ENCODE measurements around the gene TMPRSS11D.

TMPRSS11D gene

GRCh38 chr4:67883902-67884301, at the start of gene TMPRSS11D:
TMPRSS11D (minus strand) TSS chr4:67884002; CDS start chr4:67883933, 69 bp downstream.
- no peak for DNase-seq (ENCODE audit: low read depth)

GRCh38 chr4:67933038-67933437, 49.2 kb upstream of the TMPRSS11D start:
- no peak for DNase-seq (ENCODE audit: low read depth)

- DNase-seq (ENCODE audit: low read depth), result no peak
These were observed 47.5 kb upstream of the TMPRSS11D start for GRCh38 chr4:67931256-67931655.

- DNase-seq (ENCODE audit: low read depth), result no peak
These were observed 45.6 kb upstream of the TMPRSS11D start for GRCh38 chr4:67929426-67929825.

- DNase-seq (ENCODE audit: low read depth), result no peak
These were observed 44.7 kb upstream of the TMPRSS11D start for GRCh38 chr4:67928546-67928945.

GRCh38 chr4:67927251-67927650, 43.4 kb upstream of the TMPRSS11D start:
- no peak for DNase-seq (ENCODE audit: low read depth)

- DNase-seq (ENCODE audit: low read depth), result no peak
These were observed 42.7 kb upstream of the TMPRSS11D start for GRCh38 chr4:67926485-67926884.

- DNase-seq (ENCODE audit: low read depth), result no peak
These were observed 38.9 kb upstream of the TMPRSS11D start for GRCh38 chr4:67922697-67923096.

- no peak for DNase-seq (ENCODE audit: low read depth)
These were observed 34.6 kb upstream of the TMPRSS11D start for GRCh38 chr4:67918428-67918827.

- DNase-seq (ENCODE audit: low read depth), result no peak
These were observed 31.7 kb upstream of the TMPRSS11D start for GRCh38 chr4:67915400-67915966.

GRCh38 chr4:67912080-67912479, 28.3 kb upstream of the TMPRSS11D start:
- DNase-seq (ENCODE audit: low read depth), result no peak

- no peak for DNase-seq (ENCODE audit: low read depth)
These were observed 27.8 kb upstream of the TMPRSS11D start for GRCh38 chr4:67911638-67912037.

- no peak for DNase-seq (ENCODE audit: low read depth)
These were observed 27.3 kb upstream of the TMPRSS11D start for GRCh38 chr4:67911141-67911540.

GRCh38 chr4:67910585-67910905, 26.7 kb upstream of the TMPRSS11D start:
- DNase-seq (ENCODE audit: low read depth), result no peak

GRCh38 chr4:67909905-67910584, 26.2 kb upstream of the TMPRSS11D start:
- no peak for DNase-seq (ENCODE audit: low read depth)

GRCh38 chr4:67907650-67908049, 23.8 kb upstream of the TMPRSS11D start:
- no peak for DNase-seq (ENCODE audit: low read depth)

GRCh38 chr4:67899096-67899495, 15.3 kb upstream of the TMPRSS11D start:
- DNase-seq (ENCODE audit: low read depth), result no peak

GRCh38 chr4:67897686-67898085, 13.9 kb upstream of the TMPRSS11D start:
- no peak for DNase-seq (ENCODE audit: low read depth)

- no peak for DNase-seq (ENCODE audit: low read depth)
These were observed 12.7 kb upstream of the TMPRSS11D start for GRCh38 chr4:67896421-67897065.

- no peak for DNase-seq (ENCODE audit: low read depth)
These were observed 10.9 kb upstream of the TMPRSS11D start for GRCh38 chr4:67894659-67895058.

GRCh38 chr4:67892905-67893304, 9.1 kb upstream of the TMPRSS11D start:
- no peak for DNase-seq (ENCODE audit: low read depth)

GRCh38 chr4:67892253-67892652, 8.5 kb upstream of the TMPRSS11D start:
- DNase-seq (ENCODE audit: low read depth), result no peak

GRCh38 chr4:67891645-67892044, 7.8 kb upstream of the TMPRSS11D start:
- DNase-seq (ENCODE audit: low read depth), result no peak

- no peak for DNase-seq (ENCODE audit: low read depth)
These were observed 2.5 kb upstream of the TMPRSS11D start for GRCh38 chr4:67886281-67886680.

Data from activated T-cell treated with anti-CD3 and anti-CD28 coated beads for 1 hour (primary cell).